ENCODE data around the gene FXYD6. TPM values are rescaled to one million over a fixed set of nuclear protein-coding genes. Genes with fewer than 3 reads are reported as not detected.

The FXYD6 gene
- total RNA-seq, 1 experiment from 2014 or later, result 1.0 TPM

- ChIA-PET POLR2A (no interaction called here), CTCF (interaction anchor here (1.7 kb wide), 1 partner anchor 10 kb away, joined by 4 read pairs; no protein-coding TSS in a partner anchor)
- Histone ChIP-seq H3K4me3 (ENCODE audit: low read depth, low read length) (no peak overlapping the region), H3K4me1 (no peaks in the 10 kb centered on the region; the same call in 1 of the 2 replicates), H3K36me3 (ENCODE audit: control insufficient read depth, insufficient read depth, low read length) (peaks cover 3% of the 10 kb centered on the region; the same call in 1 of the 2 replicates), H3K27me3 (replicated peaks; ENCODE audit: control insufficient read depth, insufficient read depth, low read length) (no peaks in the 10 kb centered on the region), H3K9me3 (no peaks in the 10 kb centered on the region)
- peaks cover 10% of the 10 kb centered on the region for H3K36me3 Mint-ChIP-seq (ENCODE audit: insufficient read depth, unreplicated experiment)
- H3K27ac Mint-ChIP-seq (ENCODE audit: unreplicated experiment), result no peak overlapping the region
- no peaks in the 10 kb centered on the region for H3K27me3 Mint-ChIP-seq (ENCODE audit: insufficient read depth, unreplicated experiment)
- H3K4me3 Mint-ChIP-seq (ENCODE audit: unreplicated experiment), result no peak overlapping the region
- intact Hi-C loops (cut with micrococcal nuclease; ENCODE audit: unreplicated experiment), result no loop called here
- no peaks in the 10 kb centered on the region for H3K4me1 Mint-ChIP-seq (ENCODE audit: low read depth, unreplicated experiment)
- BruUV-seq (replicated peaks), result no TSS peak
- H3K9me3 Mint-ChIP-seq (ENCODE audit: unreplicated experiment), result no peaks in the 10 kb centered on the region
- DNase-seq, result peak in 1 of 2 experiments; percentile 35
- no peak for TF ChIP-seq CTCF (IDR thresholded peaks at IDR 0.05; ENCODE audit: insufficient read depth in 1 of 2, low read depth in 1 of 2, low read length in 1 of 2, severe bottlenecking in 1 of 2, unreplicated experiment in 1 of 2)
Observed at GRCh38 chr11:117916956-117917355, 40.5 kb upstream of the FXYD6 start.

DNA sequence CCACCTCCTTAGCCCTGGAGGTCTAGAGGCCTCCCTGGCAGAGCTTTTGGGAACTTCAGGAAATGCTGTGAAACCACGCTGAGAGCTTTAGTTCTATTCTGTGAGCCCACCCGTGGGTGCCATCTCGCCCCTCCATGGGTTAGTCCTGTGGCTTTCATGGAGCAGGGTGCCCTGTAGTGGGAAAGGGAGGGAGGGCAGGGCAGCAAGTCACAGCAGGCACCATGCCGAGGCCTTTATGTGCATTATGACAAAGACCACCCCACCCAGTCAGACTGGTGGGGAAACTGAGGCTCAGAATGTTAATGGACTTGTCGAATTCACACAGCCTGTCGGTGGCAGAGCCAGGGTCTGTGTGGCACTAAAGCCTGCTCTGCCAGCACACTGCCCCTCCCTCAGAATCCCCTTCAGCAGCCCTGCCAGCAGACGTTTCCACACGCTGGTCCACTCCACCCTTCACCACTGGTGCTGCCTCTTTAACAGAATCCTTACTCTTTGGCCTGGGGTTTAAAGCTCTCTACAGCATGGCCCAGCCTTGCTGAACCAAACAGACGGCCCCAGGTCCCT lies 39.3 kb upstream of the FXYD6 start:
- no peaks in the 10 kb centered on the region; the same call in 1 of the 2 replicates for H3K4me1 ChIP-seq
- intact Hi-C loops (cut with micrococcal nuclease; ENCODE audit: unreplicated experiment), result no loop called here
- Mint-ChIP-seq H3K36me3 (ENCODE audit: insufficient read depth, unreplicated experiment) (peaks cover 10% of the 10 kb centered on the region), H3K27ac (ENCODE audit: unreplicated experiment) (peak overlapping the region; percentile 14), H3K4me3 (ENCODE audit: unreplicated experiment) (no peak overlapping the region), H3K9me3 (ENCODE audit: unreplicated experiment) (no peaks in the 10 kb centered on the region), H3K4me1 (ENCODE audit: low read depth, unreplicated experiment) (no peaks in the 10 kb centered on the region), H3K27me3 (ENCODE audit: insufficient read depth, unreplicated experiment) (no peaks in the 10 kb centered on the region)
- ChIA-PET CTCF (interaction anchor here (3.0 kb wide), 1 partner anchor 31 kb away, joined by 10 read pairs; no protein-coding TSS in a partner anchor), POLR2A (no interaction called here)
- H3K4me3 ChIP-seq (ENCODE audit: low read depth, low read length), result no peak overlapping the region
- no TSS peak for BruUV-seq (replicated peaks)
- H3K9me3 ChIP-seq, result no peaks in the 10 kb centered on the region
- H3K36me3 ChIP-seq (ENCODE audit: control insufficient read depth, insufficient read depth, low read length), result peaks cover 3% of the 10 kb centered on the region; the same call in 1 of the 2 replicates
- no peaks in the 10 kb centered on the region for H3K27me3 ChIP-seq (replicated peaks; ENCODE audit: control insufficient read depth, insufficient read depth, low read length)
- no peak for TF ChIP-seq CTCF (IDR thresholded peaks at IDR 0.05; ENCODE audit: insufficient read depth in 1 of 2, low read depth in 1 of 2, low read length in 1 of 2, severe bottlenecking in 1 of 2, unreplicated experiment in 1 of 2)
- peak in 1 of 2 experiments; percentile 31 for DNase-seq

DNA sequence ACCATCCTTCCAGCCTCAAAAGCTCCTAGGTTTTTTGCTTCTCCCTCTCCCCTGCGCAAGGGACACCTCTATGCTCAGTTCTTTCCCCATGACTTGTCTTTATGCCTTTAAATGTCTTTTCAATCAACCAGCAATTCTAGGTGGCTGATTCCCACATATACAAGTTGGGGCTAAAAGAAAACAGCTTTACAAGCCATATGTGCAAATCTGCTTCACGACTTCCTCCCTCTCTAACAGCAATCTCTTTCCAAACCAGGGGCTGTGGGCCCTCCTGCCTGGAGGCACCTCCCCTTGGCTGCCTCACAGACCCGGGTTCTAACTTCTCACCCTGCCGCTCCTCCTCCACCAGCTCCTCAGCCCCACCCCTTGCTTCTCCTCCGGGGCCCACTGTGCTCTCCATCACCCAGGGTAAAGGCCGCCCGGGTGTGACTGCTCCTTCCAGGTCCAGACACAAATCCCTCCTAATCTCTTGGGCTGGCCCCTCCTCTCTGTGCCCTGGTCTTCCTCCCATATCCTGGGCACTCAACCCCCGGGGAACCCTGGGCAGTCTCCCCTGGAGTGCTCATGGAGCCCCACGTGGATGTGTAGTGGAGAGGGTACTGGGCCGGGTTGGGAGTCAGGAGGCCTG lies 38.6 kb upstream of the FXYD6 start:
- ChIA-PET CTCF (interaction anchor here (1.3 to 3.0 kb wide), 2 partner anchors 25 to 32 kb away, joined by 5 to 10 read pairs; no protein-coding TSS in a partner anchor), POLR2A (no interaction called here)
- intact Hi-C loops (cut with micrococcal nuclease; ENCODE audit: unreplicated experiment), result no loop called here
- Histone ChIP-seq H3K27me3 (replicated peaks; ENCODE audit: control insufficient read depth, insufficient read depth, low read length) (no peaks in the 10 kb centered on the region), H3K9me3 (no peaks in the 10 kb centered on the region), H3K4me1 (no peaks in the 10 kb centered on the region; the same call in 1 of the 2 replicates), H3K4me3 (ENCODE audit: low read depth, low read length) (no peak overlapping the region), H3K36me3 (ENCODE audit: control insufficient read depth, insufficient read depth, low read length) (peaks cover 3% of the 10 kb centered on the region; the same call in 1 of the 2 replicates)
- TF ChIP-seq CTCF (IDR thresholded peaks at IDR 0.05; ENCODE audit: insufficient read depth in 1 of 2, low read depth in 1 of 2, low read length in 1 of 2, severe bottlenecking in 1 of 2, unreplicated experiment in 1 of 2), result no peak
- no peaks in the 10 kb centered on the region for H3K27me3 Mint-ChIP-seq (ENCODE audit: insufficient read depth, unreplicated experiment)
- peak in 1 of 2 experiments; percentile 37 for DNase-seq
- no TSS peak for BruUV-seq (replicated peaks)
- H3K27ac Mint-ChIP-seq (ENCODE audit: unreplicated experiment), result peak overlapping the region; percentile 14
- H3K4me1 Mint-ChIP-seq (ENCODE audit: low read depth, unreplicated experiment), result no peaks in the 10 kb centered on the region
- H3K4me3 Mint-ChIP-seq (ENCODE audit: unreplicated experiment), result no peak overlapping the region
- no peaks in the 10 kb centered on the region for H3K9me3 Mint-ChIP-seq (ENCODE audit: unreplicated experiment)
- peaks cover 10% of the 10 kb centered on the region for H3K36me3 Mint-ChIP-seq (ENCODE audit: insufficient read depth, unreplicated experiment)

Data from Caco-2 (cell line).